NAMALWA (cell line): ENCODE measurements around the gene STIL.
"Not testable (repeated sequence)": the region's sequence is repeated elsewhere in the genome, so short reads cannot be mapped to it uniquely, and the experiment has no call there.

ENCODE experiments used
- DNase-seq: peaks from one replicate; pipeline ENCODE4 v3.0.0-alpha.2; 2015; ENCODE audit warnings: low spot score

The STIL gene

DNA sequence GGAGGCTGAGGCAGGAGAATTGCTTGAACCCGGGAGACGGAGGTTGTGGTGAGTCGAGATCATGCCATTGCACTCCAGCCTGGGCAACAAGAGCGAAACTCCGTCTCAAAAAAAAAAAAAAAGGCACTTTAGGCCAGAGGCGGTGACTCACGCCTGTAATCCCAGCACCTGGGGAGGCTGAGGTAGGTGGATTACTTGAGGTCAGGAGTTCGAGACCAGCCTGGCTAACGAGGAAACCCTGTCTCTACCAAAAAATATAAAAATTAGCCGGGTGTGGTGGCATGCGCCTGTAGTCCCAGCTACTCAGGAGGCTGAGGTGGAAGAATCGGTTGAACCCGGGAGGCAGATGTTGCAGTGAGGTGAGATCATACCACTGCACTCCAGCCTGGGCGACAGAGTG is 6.0 kb upstream of the STIL start:
- DNase-seq: not testable (repeated sequence)

DNA sequence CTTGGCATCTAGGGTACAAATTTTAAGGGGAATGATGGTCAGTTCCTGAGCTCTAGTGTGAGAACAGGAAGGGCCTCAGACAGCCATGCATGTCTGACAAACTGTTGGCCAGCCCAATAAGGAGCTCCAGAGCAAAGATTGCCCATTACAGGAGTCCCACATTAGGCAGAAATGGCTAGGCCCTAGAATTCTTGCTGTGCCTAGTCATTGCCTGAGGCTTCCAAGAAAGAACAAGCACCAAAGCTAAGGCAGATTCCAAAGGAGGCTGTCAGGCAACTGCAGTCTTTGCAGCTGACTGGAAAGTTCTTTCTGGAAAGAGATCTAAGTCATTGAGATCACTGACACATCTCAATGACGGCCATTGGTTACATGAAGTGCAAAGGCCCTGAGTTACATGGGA is 3.9 kb upstream of the STIL start:
- no peak for DNase-seq

DNA sequence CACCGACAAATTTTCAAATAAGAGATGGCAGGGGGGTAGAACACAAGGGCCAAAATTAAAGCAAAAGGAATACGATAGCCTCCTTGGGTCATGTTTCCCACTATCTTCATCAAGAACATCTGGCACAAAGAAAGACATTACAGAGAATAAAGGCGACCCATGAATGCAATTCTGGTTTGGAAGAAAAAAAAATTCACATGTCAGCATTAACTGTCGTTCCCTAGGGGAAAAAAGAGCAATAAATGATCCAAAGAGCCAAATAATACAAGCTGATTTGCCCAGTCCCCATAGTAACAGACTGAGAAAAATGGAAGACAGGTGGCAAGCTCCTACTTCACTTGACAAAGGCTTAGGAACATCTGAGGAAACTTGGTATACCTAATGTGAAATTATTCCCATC is 4.5 kb downstream of the STIL start:
- DNase-seq: no peak

DNA sequence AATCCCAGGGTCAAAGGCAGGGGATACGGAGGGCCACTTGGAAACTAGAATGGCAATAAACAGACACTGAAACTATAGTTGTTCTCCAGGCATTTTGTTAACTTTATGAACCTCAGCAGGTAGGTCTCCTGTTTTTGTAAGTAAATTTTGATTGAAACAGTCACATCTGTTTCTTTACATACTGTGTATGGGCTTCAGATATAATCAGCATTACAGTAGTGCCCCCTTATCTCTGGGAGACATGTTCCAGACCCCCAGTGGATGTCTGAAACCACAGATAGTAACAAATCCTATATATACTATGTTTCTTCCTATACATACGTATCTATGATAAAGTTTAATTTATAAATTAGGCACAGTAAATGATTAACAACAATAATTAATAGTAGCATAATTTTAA is 11.5 kb downstream of the STIL start:
- no peak for DNase-seq

DNA sequence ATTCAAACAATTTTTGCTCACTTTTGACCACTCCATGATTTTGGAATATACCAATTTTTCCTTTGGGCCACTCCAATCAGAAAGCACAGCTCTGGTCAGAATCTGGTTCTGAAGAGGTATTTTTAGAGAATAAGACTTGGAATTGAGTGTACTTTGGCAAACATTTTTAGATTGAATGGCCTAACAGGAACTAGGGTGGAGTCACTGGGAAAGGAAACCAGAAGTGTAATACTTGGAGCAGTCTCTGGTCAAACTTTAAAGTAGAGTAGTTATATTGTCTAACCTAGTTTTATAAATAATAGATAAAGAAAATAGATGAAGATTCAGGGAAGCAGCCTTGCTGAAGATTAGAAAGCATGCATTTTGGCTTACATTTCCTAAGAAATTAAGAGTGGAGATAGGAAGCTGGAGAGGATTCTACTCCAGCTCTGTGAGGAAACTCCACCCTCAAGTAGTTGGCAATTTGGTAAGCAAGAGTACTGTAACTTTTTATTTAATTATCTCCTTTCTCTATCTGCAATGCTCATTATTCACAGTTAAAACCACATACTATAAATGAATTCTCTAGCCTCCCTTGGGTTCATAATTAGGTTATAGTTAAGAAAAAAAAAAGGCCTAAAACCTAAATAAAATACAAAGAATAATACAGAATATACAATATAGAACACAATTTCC is 15.8 kb downstream of the STIL start:
- DNase-seq: no peak

DNA sequence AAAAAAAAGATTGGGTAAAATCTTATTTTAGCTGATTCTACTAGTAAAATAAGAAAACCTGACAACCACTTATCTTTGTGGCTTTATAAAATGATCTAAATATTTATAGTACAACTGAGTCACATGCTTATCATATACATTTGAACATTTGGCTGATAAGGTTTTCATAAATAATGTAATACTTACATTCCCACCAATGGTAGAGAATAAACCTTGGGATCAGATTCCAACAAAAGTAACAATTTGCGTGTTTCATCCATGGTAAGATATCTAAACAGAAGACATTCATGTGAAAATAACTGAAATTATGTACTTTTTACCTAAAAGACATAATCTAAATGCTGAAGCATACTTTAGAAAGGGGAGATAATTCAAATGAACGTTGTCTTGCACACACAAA is 18.4 kb downstream of the STIL start:
- no peak for DNase-seq

DNA sequence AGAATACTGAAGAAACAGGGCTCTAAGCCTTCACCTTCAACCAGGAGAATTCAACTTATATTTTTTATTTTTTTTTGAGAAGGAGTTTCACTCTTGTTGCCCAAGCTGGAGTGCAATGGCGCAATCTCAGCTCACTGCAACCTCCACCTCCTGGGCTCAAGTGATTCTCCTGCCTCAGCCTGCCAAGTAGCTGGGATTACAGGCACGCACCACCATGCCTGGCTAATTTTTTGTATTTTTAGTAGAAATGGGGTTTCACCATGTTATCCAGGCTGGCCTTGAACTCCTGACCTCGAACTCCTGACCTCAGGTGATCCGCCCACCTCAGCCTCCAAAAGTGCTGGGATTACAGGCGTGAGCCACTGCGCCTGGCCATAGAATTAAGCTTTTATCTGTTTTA is 19.1 kb downstream of the STIL start:
- not testable (repeated sequence) for DNase-seq

DNA sequence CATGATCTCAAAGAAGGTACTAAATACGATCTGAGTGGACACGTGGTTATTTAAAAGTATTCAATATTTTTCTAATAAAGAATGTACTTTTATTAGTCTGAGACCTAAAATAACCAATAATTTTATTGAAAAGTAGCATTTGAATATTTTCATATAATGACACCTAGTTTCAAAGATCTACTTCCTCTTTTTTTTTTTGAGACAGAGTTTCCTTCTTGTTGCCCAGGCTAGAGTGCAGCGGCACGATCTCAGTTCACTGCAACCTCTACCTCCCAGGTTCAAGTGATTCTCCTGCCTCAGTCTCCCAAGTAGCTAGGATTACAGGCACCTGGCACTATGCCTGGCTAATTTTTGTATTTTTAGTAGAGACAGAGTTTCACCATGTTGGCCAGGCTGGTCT is 25.8 kb downstream of the STIL start:
- not testable (repeated sequence) for DNase-seq

DNA sequence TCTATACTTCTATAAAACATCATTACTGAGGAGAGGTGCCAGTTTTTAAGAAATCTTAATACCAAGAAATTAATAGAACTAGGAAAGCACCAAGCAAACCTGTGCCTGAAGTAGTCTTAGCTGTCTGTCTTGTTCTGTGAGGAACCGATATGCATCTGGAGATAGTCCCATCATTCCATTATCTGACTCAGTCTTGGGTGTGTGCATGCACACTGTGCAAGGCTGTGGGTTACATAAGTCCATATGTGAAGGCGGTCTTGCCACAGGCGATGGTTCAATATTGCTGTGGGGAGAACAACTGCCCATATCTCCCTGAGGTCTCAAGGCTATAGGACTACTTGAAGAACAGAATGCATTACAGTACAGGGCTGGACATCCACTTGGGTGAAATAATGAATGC is 33.8 kb downstream of the STIL start:
- DNase-seq: no peak

DNA sequence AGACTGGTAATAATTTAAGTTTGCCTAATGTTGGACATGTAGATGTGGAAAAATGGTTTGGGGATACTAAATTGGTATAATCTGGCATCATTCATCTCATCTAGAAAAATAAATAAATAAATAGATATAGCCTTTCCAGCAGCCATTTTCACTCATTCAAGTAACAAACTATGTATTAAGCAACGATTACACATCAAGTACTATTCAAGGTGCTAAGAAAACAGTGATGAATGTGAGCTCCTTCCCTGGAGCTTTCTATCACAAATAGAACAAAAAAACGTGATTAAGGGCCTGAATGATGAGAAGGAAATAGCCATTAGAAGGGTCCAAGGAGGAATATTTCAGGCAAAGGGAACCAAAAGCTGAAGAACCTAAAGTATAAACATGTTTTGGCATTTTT is 37.1 kb downstream of the STIL start:
- DNase-seq: no peak

DNA sequence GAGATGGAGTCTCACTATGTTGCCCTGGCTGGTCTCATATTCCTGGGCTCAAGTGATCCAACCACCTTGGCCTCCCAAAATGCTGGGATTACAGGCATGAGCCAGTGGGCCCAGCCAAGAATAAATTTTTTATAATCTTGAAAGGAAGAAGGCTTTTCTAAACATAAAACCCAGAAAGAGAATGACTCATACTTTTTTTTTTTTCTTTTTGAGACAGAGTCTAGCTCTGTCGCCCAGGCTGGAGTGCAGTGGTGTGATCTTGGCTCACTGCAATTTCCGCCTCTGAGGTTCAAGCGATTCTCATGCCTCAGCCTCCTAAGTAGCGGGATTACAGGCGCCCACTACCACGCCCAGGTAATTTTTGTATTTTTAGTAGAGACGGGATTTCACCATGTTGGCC is 38.1 kb downstream of the STIL start:
- DNase-seq: not testable (repeated sequence)

DNA sequence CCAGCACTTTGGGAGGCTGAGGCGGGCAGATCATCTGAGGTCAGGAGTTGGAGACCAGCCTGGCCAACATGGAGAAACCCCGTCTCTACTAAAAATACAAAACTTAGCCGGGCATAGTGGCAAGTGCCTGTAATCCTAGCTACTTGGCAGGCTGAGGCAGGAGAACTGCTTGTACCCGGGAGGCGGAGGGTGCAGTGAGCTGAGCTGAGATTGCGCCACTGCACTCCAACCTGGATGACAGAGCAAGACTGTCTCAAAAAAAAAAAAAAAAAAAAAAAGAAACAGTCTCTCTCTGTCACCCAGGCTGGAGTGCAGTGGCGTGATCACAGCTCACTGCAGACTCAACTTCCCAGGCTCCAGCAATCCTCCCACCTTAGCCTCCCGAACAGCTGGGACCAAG is 48.4 kb downstream of the STIL start:
- DNase-seq: not testable (repeated sequence)

DNA sequence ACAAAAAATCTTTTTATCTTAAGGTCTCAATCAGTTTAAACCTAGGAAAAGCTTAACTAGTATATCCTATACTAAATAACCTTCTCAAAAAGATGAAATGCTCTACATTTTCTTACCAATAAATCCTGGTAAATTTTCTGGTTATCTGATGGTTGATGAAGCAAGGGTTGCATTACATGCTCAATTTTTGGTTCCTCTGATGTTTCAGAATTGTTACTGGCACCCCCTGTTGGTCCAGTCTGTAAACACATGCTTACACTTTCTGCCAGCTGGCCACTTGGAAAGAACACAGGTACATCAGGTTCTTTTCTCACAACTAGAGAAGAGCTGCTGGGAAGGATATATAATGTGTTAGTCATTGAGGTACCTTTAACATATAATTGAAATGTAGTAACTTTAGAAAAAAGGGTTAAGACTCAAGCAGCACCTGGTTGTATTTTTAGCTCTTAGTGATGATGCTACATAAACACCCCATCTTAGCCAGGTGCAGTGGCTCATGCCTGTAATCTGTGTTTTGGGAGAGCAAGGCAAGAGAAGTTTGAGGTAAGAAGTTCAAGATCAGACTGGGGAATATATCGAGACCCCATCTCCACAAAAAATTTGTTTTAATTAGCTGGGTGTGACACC is 51.0 kb downstream of the STIL start:
- DNase-seq: peak; percentile 66

DNA sequence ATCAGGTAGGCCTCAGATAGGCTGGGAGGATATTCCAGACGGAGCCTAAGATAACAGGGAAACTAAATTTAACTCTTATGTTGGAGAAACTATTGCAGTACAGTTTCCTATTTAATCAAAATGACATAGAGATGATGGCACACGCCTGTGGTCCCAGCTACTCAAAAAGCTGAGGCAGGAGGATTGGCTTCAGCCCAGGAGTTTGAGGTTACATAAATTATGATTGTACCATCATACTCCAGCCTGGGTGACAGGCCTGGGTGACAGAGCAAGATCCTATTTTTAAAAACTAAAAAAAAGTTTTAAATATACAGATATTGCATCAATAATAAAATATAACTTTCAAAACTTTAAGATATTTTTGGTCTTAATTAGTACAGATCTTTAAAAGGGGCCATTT is 56.7 kb downstream of the STIL start:
- DNase-seq: no peak

DNA sequence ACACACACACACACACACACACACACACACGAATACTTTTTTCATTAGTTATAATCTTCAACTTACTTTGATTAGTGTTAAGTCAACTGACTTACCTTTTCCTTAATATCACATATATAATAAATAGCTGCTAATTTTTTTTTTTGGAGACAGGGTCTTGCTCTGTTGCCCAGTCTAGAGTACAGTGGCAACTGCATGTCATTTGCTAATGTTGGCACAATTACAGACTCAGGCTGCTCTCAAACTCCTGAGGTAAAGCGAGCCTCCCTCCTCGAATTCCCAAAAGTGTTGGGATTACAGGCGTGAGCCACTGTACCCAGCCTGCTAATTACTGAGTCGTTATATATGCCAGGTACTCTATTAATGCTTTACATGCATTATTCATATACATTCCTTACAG is 61.2 kb downstream of the STIL start:
- no peak for DNase-seq

DNA sequence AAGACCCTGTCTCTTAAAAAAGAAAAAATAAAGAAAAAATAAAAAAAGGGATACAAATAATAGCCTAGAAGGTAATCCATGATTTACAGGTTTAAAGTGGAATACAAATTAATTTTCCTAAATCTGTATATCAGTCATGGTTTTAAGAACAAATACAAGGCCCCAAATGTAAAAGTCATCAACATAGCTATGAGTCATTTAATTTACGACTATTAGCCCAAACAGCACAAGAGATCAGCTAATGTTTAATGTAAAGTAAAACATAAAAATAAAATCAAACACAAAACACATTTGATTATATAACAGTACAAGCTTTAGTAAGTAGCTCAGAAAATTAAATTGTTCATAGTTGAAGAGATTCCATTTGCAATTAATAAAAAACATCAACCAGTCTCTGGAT is 61.6 kb downstream of the STIL start:
- no peak for DNase-seq

DNA sequence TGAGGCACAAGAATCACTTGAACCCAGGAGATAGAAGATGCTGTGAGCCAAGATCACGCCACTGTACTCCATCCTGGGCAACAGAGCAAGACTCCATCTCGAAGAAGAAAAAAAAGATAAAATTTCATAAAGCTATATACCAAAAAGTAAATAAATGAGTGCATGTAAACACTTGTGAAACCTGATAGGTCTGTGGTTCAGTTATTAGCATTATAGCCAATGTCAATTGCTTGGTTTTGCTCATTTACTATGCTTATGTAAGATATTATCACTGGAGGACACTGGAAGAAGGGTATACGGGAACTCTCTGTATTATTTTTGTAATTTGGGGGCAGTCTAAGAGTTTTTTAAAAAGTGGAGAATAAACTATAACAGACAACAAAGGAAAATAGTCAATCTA is 64.2 kb downstream of the STIL start:
- DNase-seq: no peak

DNA sequence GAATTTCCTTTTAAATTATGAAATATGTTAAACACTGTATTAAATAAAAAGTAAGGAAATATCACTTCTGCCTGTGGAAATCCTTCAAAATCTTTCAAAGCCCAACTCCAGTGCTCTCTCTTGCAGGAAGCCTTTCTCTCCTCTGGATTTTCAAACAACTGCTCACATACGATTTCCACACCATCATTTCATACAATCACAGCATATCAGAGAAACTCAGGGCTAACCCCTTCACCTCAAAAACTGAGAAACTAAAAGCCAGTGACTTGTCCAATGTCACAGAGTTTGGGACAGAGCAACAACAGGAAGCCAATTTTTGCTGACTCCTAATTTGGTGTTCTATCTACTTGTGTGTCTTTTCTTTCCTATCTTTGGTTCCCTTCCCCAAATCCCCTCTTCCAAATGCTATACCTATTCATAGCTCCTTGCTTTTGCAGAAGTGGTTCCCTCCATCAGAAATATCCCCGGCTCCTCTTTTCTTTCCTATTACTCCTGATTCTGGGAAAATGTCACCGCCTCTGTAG is 69.5 kb downstream of the STIL start:
- DNase-seq: no peak

DNA sequence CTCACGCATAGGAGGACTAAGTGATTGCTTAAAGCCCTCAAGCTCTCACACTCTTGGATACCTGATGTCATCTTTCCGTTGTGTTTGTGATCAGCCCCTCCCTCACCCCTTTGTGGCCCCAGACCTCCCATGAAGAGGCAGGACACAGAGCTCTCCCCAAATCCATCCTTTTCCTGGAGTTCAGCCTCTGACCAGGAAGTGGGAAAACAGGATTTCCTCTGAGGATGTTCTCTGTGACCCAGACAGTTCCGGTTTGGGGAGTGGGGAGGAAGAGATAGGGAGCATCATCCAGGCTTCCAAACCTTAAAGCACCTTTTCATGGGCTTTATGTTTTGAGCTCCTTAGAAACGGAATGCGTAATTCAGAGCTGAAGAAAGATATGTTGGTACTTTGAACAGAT is 70.0 kb downstream of the STIL start:
- no peak for DNase-seq

DNA sequence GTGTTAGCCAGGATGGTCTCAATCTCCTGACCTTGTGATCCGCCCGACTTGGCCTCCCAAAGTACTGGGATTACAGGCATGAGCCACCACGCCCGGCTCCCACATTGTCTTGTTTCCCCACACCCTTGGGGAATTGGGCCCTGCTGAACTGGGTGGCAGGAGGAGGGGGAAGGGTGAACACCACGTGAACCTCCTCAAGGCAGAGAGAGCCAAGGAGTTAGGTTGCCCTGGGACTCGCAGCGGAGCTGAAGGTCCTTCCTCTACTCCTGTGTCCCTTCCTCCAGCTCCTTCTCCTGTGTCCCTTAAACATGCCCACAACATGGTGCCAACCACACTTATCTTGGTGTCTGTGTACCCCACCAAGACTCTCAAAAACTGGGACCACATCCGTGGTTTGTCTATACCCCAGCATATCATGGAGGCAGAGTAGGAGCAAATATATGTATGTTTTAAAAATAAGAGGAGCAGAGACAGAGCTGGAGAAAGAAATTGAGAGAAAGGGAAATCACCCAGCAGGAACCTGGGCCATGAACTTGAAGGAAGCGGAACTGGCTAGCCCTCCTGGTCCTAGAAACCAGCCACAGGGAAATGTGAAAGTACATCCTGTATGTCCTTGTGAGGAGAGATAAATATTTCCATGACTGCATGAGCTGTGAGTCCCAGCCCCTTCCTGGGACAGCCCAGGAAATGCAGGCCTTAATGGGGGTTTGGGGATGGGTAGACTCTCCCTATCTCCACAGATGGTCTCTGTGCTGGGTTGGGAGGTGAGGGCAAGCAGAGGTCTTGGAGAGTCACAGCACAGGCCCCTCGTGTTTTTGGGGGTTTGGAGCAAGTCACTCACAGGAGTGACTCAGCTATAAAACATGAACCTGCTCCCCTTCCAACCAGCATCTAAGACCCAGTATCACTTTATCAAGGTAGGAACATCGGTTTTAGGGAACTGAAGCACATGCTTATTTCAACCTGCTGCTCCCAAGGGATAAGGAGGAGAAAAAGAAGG is 72.5 kb downstream of the STIL start:
- DNase-seq: no peak

DNA sequence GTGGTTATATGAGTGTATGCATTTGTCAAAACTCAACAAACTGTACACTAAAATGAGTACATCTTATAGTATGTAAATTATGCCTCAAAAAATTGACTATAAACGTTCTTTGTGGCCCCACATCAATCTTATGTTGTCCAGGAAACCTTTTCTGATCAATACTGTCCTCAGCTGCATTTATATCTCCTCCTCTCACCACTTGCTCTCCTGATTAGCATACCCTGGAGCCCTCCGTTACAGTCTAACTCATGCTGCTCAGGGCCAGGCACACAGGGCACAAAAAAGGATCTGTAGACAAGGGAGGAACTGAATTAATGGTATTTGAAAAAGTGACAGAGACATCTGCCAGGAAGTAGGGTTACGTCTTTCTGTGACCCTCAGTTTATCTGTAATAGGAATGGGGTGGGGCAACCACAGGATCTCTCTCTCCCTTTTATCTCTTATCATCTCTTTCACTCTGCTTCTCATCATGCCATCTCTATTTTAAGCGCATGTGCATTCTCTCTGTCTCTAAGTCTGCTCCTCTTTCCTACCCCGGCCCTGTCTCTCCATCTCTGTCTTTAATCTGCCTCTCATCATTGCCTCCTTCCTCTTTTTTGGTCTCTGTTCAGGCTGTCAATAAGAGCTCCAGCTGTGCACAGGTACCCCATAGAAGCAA is 74.9 kb downstream of the STIL start:
- DNase-seq: no peak

DNA sequence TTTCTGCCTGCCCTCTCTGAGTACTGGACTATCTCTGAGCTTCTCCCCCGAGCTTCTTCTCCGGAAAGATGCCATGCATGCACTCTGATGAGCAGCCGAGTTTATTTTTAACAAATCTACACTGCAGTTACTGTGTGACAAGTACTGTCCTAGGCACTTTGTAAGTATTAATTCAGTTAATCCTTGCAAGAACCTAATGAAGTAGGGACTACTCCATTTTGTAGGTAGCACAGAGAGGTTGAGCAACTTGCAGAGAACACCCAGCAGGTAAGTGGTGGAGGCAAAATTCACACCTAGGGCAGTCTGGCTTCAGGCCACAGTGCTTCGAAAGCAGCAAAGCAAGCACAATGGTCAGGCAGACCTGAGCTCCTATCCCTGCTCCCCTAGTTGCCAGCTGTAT is 78.1 kb downstream of the STIL start:
- DNase-seq: no peak
